HG02571 (cell line): ENCODE measurements around the gene KIAA0232.
A peak's percentile ranks its signal among the peaks of the same experiment; 100 is the strongest.

Source experiments
- ATAC-seq: cut with Tn5 transposase; IDR thresholded peaks from one replicate; pipeline ENCODE4 v1.9.1; 2021; ENCODE audit warnings: mild to moderate bottlenecking, moderate library complexity; ENCODE audit not compliant: unreplicated experiment

Gene KIAA0232

GRCh38 chr4:6845574-6845973 is 63.0 kb downstream of the KIAA0232 start:
- ATAC-seq = no peak

GRCh38 chr4:6847178-6847577 is 64.7 kb downstream of the KIAA0232 start:
- ATAC-seq = no peak

GRCh38 chr4:6848717-6849305 is 66.3 kb downstream of the KIAA0232 start:
- ATAC-seq = no peak

DNA sequence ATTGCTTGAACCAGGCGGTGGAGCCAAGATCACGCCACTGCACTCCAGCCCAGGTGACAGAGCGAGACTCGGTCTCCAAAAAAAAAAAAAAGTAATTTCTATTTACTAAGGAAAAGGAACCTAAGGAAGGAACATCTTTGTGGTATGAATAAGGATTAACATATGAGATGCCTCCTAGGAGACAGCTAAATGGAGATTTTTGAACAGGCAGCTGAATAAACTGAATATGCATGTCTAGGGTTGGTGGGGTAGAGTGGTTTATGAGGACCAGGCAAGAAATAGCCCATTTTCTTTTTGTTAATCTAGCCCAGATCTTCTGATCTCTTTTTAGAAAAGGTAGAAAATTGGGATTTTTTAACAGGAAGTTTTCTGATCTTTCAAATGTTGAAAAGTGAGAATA is 67.2 kb downstream of the KIAA0232 start:
- ATAC-seq = no peak

DNA sequence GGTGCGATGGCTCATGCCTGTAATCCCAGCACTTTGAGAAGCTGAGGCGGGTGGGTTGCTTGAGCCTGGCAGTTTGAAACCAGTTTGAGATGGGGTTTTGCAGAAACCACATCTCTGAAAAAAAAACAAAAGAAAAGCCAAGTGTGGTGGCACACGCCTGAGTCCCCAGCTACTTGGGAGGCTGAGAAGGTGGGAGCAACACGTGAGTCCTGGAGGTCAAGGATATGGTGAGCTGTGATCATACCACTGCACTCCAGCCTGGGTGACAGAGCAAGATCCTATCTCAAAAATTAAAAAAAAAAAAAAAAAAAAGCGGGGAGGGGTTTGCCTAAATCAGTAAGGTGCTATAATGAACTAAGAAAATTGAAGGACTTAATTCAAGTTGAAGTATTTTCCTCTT is 68.9 kb downstream of the KIAA0232 start:
- ATAC-seq = no peak

DNA sequence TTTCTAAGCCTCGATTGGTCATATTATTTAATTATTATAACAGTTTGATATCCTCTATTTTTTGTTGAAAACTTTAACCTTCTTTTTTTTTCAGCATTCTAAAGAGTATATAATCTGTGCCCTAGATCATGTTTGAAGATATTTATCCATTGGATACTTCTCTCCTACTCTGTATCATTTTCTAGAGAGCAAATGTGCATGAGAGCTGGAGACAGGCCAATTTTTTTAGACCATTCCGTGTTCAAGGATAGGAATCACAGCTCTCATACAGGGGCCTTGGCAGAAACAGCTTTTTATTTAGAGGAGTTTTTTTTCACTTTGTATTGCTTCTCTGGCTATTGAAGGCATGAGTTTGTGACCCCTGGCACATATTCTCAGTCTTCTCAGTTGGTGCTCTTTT is 69.4 kb downstream of the KIAA0232 start:
- no peak for ATAC-seq

- no peak for ATAC-seq
Observed at GRCh38 chr4:6852582-6852981, 70.1 kb downstream of the KIAA0232 start.

GRCh38 chr4:6854098-6854744 is 71.7 kb downstream of the KIAA0232 start:
- no peak for ATAC-seq

DNA sequence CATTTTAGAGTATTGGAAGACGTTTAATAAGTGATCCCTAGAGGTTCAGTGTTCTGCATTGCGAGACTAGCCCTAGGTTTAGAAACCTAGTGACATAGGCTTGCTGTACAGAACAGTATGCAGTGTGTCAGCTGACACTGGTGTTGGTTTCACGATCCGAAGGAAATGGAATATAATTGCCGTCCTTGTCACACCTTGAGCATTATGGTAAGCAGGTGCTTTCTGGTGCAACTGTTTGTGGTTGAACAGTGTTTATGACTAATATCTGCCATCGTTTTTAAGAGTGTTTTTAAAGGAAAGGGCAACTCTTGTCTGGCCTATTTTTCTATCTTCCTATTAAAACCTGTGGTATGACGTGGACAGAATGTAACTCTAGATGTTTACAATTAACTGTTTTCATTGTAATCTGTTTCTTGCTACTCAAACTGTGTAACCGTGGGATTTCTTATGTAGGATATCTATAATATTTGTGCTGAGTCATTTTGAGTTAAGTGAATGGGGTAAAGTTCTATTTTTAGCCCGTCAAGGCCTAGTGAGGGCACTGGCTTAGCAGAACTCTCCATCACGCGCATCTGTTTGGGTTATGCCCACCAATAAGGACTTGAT is 73.3 kb downstream of the KIAA0232 start:
- peak; percentile 92 for ATAC-seq

DNA sequence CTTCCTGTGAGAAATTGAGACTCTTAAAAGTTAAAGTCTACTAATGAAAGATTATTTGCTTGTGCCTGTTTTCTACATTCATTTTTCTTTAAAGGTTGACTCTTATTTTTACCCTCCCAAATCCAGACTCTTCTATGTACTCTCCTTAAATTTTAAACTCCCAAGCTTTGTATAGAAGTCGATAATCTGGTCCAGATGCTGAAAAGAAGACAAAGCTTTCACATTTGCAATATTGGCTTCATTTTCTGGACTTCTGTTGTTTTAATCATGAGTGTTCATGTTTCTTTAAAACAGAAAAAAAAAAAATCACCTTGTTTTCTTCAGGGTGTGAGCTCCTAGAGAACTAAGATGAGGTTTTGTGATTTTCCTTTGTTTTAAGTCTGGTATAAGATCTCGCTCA is 73.9 kb downstream of the KIAA0232 start:
- no peak for ATAC-seq

GRCh38 chr4:6857009-6857882 is 74.7 kb downstream of the KIAA0232 start:
- ATAC-seq = no peak

DNA sequence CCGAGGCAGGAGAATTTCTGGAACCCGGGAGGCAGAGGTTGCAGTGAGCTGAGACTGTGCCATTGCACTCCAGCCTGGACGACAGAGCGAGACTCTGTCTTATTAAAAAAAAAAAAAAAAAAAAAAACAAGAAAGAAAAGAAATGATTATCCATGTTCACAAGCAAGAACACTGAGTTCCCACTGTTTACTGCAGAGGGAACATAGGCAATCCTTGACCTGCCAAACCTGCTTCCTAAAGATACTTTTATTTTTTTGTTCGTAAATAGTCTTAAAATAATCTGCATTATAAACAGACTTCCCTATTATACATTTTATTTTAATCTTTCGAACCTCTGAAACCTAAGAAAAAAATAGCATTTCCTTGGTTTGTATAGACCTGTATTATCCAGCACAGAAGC is 76.5 kb downstream of the KIAA0232 start:
- ATAC-seq = no peak

DNA sequence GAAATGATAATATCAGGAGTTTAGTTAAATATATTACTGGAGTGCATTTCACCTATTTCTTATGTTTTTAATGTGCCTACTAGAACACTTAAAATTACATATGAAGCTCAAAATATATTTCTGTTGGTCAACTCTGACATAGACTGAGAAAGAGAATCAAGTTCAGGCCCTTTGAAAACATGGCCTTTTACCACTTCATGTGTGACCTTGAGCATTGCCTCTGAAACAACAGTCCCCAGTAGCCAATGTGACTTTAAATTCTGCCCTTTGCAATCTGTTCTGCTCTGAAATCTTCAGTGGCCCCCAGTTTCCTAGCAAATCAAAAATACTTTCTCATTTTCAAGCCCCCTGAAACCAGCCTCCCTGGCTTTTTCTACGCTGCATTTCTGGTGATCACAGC is 77.0 kb downstream of the KIAA0232 start:
- no peak for ATAC-seq

DNA sequence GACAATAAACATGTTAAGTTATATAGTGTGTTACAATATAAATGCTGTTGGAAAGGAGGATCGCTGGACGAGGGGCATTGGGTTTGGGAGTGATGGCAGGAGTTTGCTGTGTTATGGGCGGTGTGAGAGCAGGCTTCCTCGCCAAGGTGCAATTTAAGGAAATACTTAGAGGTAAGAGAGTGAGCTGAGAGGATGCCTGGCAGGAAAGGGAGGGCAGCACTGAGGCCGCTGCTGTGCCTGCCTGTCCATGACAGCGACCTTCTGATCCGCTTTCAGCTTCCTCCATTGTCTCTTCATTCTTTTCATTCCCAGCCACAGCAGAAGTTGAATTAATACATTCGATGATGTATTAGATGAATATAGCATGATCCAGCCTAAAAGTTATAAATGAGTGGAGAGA is 85.9 kb downstream of the KIAA0232 start:
- ATAC-seq = no peak

- no peak for ATAC-seq
Observed at GRCh38 chr4:6869944-6870343, 87.4 kb downstream of the KIAA0232 start.

DNA sequence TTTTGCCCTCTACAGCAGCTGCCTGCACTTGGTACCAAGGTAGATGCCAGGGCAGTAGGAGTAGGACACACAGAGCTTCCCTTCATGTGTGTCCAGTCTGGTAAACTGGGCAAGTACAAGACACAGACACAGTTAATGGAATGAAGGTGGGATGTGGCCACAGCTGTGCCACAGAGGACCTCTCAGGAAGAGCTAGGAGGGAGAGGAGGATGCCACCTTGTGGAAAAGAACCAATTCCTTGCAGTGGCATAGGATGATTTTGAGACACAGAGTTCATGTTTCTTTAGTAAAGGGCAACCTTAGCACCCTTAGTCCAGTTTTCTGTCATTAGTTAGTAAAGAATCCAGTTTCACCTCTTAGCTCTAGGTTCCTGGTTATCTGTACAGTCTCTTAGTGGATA is 90.8 kb downstream of the KIAA0232 start:
- no peak for ATAC-seq

- no peak for ATAC-seq
Observed at GRCh38 chr4:6873792-6874461, 91.4 kb downstream of the KIAA0232 start.

- ATAC-seq = no peak
Observed at GRCh38 chr4:6874981-6875380, 92.5 kb downstream of the KIAA0232 start.

DNA sequence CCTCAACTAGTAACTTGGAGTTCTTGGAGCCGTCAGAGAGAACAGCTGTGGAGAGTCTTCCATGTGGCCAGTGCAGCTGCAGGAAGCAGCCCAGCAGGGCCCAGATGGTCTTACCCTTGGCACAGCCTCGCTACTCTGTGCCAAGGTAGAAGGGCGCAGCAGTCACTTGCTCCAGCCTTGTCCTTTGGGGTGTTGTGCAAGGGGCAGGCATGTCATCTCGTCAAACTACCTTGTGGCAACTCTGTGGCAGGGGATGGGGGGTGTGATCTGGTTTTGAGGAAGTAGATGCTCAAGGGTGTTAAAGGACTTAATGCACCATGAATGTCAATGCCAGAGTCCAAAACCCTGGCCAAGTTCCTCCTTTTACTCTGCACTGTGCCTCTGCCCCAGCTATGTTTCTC is 92.9 kb downstream of the KIAA0232 start:
- no peak for ATAC-seq

- no peak for ATAC-seq
Observed at GRCh38 chr4:6876440-6876839, 93.9 kb downstream of the KIAA0232 start.

- no peak for ATAC-seq
Observed at GRCh38 chr4:6877067-6877466, 94.5 kb downstream of the KIAA0232 start.
